WTC11 (cell line): ENCODE results near the gene TLE7.

Source experiments
- ATF6 ChIP-seq: sonication (generic); formaldehyde crosslinking; IDR thresholded peaks from 2 replicates; pipeline ENCODE4 v1.8.1; 2023; ENCODE audit warnings: mild to moderate bottlenecking, missing genetic modification reagents
- CTCF ChIP-seq: fragments of 200-600 bp; IDR thresholded peaks from 2 replicates; pipeline ENCODE4 v1.8.0; 2022; ENCODE audit warnings: antibody characterized with exemption
- E2F5 ChIP-seq: sonication (generic); formaldehyde crosslinking; IDR thresholded peaks from 2 replicates; pipeline ENCODE4 v1.8.1; 2022; ENCODE audit warnings: mild to moderate bottlenecking, moderate library complexity, missing genetic modification reagents
- ESRRA ChIP-seq: sonication (generic); formaldehyde crosslinking; IDR thresholded peaks from 2 replicates; pipeline ENCODE4 v1.8.1; 2022; ENCODE audit warnings: mild to moderate bottlenecking, missing genetic modification reagents, borderline replicate concordance

- TF ChIP-seq ATF6 = no peak
- no peak for TF ChIP-seq CTCF
- TF ChIP-seq ESRRA (CRISPR knock-in tag) = no peak
- no peak for TF ChIP-seq E2F5 (CRISPR knock-in tag)
Observed at GRCh38 chr16:71482569-71482968, 40.7 kb upstream of the TLE7 start.
